Sigmoid colon (tissue), 3 donors: ENCODE measurements around the gene OAS2.

Source experiments
- POLR2A ChIP-seq, 2 donors: fragments of 450-650 bp; IDR thresholded peaks; one replicate each; pipeline ENCODE4 v1.6.1; 2016; ENCODE audit warnings: antibody characterized with exemption in 2 of 2, mild to moderate bottlenecking in 2 of 2, moderate library complexity in 2 of 2
- TF ChIP-seq, protein P1 (sequence below), 4 experiments: fragments of 450-650 bp in 3 of 4; fragments of 200-600 bp in 1 of 4; IDR thresholded peaks; one replicate each; pipeline ENCODE4 v1.5.1; 2016 to 2019; ENCODE audit warnings: antibody characterized with exemption in 4 of 4, mild to moderate bottlenecking in 3 of 4, moderate library complexity in 2 of 4

DNA sequence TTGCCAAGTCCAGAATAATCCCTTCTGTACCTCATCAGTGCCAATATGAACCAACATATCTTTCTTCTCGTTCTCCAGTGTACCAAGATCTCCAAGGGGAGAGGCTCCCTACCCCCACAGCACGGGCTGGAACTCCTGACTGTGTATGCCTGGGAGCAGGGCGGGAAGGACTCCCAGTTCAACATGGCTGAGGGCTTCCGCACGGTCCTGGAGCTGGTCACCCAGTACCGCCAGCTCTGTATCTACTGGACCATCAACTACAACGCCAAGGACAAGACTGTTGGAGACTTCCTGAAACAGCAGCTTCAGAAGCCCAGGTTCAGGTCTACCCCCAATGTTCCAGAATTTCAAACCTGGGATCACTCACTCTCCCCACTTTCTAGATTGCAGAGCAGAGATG lies 10.5 kb upstream of the OAS2 start:
- TF ChIP-seq POLR2A (IDR thresholded peaks at IDR 0.05), result no peak
- TF ChIP-seq, protein P1, sequence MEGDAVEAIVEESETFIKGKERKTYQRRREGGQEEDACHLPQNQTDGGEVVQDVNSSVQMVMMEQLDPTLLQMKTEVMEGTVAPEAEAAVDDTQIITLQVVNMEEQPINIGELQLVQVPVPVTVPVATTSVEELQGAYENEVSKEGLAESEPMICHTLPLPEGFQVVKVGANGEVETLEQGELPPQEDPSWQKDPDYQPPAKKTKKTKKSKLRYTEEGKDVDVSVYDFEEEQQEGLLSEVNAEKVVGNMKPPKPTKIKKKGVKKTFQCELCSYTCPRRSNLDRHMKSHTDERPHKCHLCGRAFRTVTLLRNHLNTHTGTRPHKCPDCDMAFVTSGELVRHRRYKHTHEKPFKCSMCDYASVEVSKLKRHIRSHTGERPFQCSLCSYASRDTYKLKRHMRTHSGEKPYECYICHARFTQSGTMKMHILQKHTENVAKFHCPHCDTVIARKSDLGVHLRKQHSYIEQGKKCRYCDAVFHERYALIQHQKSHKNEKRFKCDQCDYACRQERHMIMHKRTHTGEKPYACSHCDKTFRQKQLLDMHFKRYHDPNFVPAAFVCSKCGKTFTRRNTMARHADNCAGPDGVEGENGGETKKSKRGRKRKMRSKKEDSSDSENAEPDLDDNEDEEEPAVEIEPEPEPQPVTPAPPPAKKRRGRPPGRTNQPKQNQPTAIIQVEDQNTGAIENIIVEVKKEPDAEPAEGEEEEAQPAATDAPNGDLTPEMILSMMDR (IDR thresholded peaks at IDR 0.05), result no peak
